Transverse colon (tissue), 4 donors: ENCODE results near the gene IFITM10. TPM values are rescaled to one million over a fixed set of nuclear protein-coding genes. Genes with fewer than 3 reads are reported as not detected.

Experiments used
- DNase-seq: peaks from one replicate; pipeline ENCODE4 v3.0.0-alpha.2; 2019
- H3K27ac ChIP-seq, 4 donors: fragments of 200-600 bp; sonication (generic); 2 replicates each; pipeline ENCODE4 v1.5.1; 2016 to 2018; ENCODE audit warnings: inconsistent platforms in 4 of 4
- H3K27me3 ChIP-seq: fragments of 200-600 bp; sonication (generic); 2 replicates; pipeline ENCODE4 v1.5.1; 2017; ENCODE audit warnings: inconsistent platforms
- H3K36me3 ChIP-seq, 4 donors: fragments of 200-600 bp; sonication (generic); 2 replicates each; pipeline ENCODE4 v1.5.1; 2017 to 2019; ENCODE audit warnings: inconsistent platforms in 4 of 4
- H3K4me1 ChIP-seq, 4 donors: fragments of 200-600 bp; sonication (generic); 2 replicates each; pipeline ENCODE4 v1.5.1; 2017 to 2020; ENCODE audit warnings: inconsistent platforms in 4 of 4
- H3K4me3 ChIP-seq, 4 donors: fragments of 200-600 bp; sonication (generic); 1 replicate in 1 of 4; 2 replicates in 3 of 4; pipeline versions ENCODE4 v1.5.1 to v1.6.1; 2017 to 2019; ENCODE audit warnings: inconsistent platforms in 4 of 4
- H3K9me3 ChIP-seq, 2 donors: fragments of 200-600 bp; sonication (generic); 2 replicates each; pipeline ENCODE4 v1.5.1; 2017 to 2019; ENCODE audit warnings: inconsistent platforms in 2 of 2
- CTCF ChIP-seq, 5 experiments: fragments of 200-600 bp in 3 of 5; fragments of 450-650 bp in 2 of 5; sonication (generic) in 3 of 5; IDR thresholded peaks; 1 replicate in 2 of 5; 2 replicates in 3 of 5; pipeline ENCODE4 v1.5.1; 2016 to 2017; ENCODE audit warnings: antibody characterized with exemption in 5 of 5, inconsistent platforms in 3 of 5, mild to moderate bottlenecking in 2 of 5, moderate library complexity in 1 of 5
- EP300 ChIP-seq: sonication (generic); formaldehyde crosslinking; IDR thresholded peaks from one replicate; pipeline ENCODE4 v1.6.1; 2017; ENCODE audit warnings: antibody characterized with exemption, low read depth
- POLR2A ChIP-seq: fragments of 450-650 bp; IDR thresholded peaks from one replicate; pipeline ENCODE4 v1.6.1; 2016; ENCODE audit warnings: antibody characterized with exemption, mild to moderate bottlenecking, moderate library complexity
- POLR2AphosphoS5 ChIP-seq, 3 donors: sonication (generic); formaldehyde crosslinking; IDR thresholded peaks; one replicate each; pipeline ENCODE4 v1.6.1; 2016; ENCODE audit warnings: antibody characterized with exemption in 3 of 3
- WGBS, 2 donors: methylation state at CpG; one replicate each; pipeline ENCODE4 v1.1.5; 2018; ENCODE audit warnings: low coverage in 1 of 2; 5-methylcytosine and 5-hydroxymethylcytosine counted together
- in situ Hi-C, 4 donors: fragments of 200-750 bp; cut with MboI; loops; one replicate each; pipeline versions ENCODE4 v1.15.0 to v1.15.1; 2017; ENCODE audit warnings: low sequenced_read_pairs in 3 of 4, low pct_ligation_motif_present in 1 of 4, low pct_unique_long_range_greater_than_20kb in 1 of 4
- intact Hi-C: fragments of 100-400 bp; cut with DNase I; formaldehyde crosslinking; loops from one replicate; pipeline ENCODE4 v1.15.1; 2023; ENCODE audit warnings: low total_unique reads
- total RNA-seq, 4 donors: library from RNA; depleted of rRNA; stranded (reverse); fragments of >200 nt; gene quantifications; one replicate each; pipeline ENCODE4 v1.1.0, GENCODE V29; 2016

IFITM10 gene
- total RNA-seq, 4 donors from 2014 or later: 0.68 to 13.5 (median 1.3) TPM

GRCh38 chr11:1755344-1755691 is 4.9 kb upstream of the IFITM10 start:
- in situ Hi-C loops: no loop called here

GRCh38 chr11:1754376-1755150 is 4.2 kb upstream of the IFITM10 start:
- Histone ChIP-seq H3K27ac (no peak overlapping the region), H3K9me3 (no peaks in the 10 kb centered on the region), H3K4me3 (no peak overlapping the region), H3K4me1 (peaks cover 3 to 31% (median 9%) of the 10 kb centered on the region in 4 donors), H3K36me3 (peaks cover 0 to 28% (median 12%) of the 10 kb centered on the region in 4 donors), H3K27me3 (peaks cover 6% of the 10 kb centered on the region)
- in situ Hi-C loops (no loop called here), intact Hi-C loops (no loop called here)
- TF ChIP-seq CTCF (IDR thresholded peaks at IDR 0.05) (no peak), EP300 (no peak), POLR2AphosphoS5 (IDR thresholded peaks at IDR 0.05) (no peak), POLR2A (no peak)
- DNase-seq: no peak
- 89% methylated on average over 8 of the region's 8 CpGs; no CpG with 5 or more reads in 1 of the 2 donors for WGBS, 2 donors

More at GRCh38 chr11:1755344-1755691, 4.9 kb upstream of the IFITM10 start:
- TF ChIP-seq POLR2A: no peak
- TF ChIP-seq EP300: no peak
- no peak for TF ChIP-seq POLR2AphosphoS5 (IDR thresholded peaks at IDR 0.05)
- no peak for TF ChIP-seq CTCF (IDR thresholded peaks at IDR 0.05)
- intact Hi-C loops: no loop called here
- no peaks in the 10 kb centered on the region for H3K27me3 ChIP-seq
- peaks cover 0 to 38% (median 13%) of the 10 kb centered on the region in 4 donors for H3K4me1 ChIP-seq
- H3K9me3 ChIP-seq: no peaks in the 10 kb centered on the region
- no peak overlapping the region for H3K27ac ChIP-seq
- peaks cover 0 to 28% (median 12%) of the 10 kb centered on the region in 4 donors for H3K36me3 ChIP-seq
- 85% methylated on average over 9 of the region's 9 CpGs; no CpG with 5 or more reads in 1 of the 2 donors for WGBS, 2 donors
- no peak for DNase-seq
- H3K4me3 ChIP-seq: no peak overlapping the region

DNA sequence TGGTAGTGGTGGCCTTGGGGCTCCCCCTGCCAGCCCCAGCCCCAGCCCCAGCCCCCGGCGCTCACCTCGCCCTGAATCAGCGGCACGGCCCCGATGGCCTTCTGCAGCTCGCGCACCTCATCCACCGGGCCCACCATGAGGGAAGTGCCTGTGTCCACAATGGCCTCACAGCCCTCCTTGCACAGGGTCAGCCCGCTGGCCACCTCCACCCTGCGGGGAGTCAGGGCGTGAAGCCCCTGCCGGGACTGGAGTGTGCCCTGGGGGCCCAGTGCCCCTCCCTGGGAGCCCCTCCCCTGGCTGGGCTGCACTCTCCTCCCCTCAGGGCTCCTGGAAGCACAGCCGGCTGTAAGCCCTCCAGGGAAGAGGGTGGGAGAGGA is 3.5 kb upstream of the IFITM10 start:
- Histone ChIP-seq H3K4me1 (peaks cover 3 to 30% (median 11%) of the 10 kb centered on the region in 4 donors), H3K27ac (no peak overlapping the region), H3K36me3 (peaks cover 0 to 28% (median 12%) of the 10 kb centered on the region in 4 donors), H3K4me3 (no peak overlapping the region), H3K9me3 (no peaks in the 10 kb centered on the region), H3K27me3 (peaks cover 13% of the 10 kb centered on the region)
- intact Hi-C loops: no loop called here
- TF ChIP-seq EP300 (no peak), POLR2A (no peak), CTCF (IDR thresholded peaks at IDR 0.05) (no peak)
- in situ Hi-C loops: no loop called here
- 85% methylated on average over 13 of the region's 14 CpGs; no CpG with 5 or more reads in 1 of the 2 donors for WGBS, 2 donors
- DNase-seq: no peak

DNA sequence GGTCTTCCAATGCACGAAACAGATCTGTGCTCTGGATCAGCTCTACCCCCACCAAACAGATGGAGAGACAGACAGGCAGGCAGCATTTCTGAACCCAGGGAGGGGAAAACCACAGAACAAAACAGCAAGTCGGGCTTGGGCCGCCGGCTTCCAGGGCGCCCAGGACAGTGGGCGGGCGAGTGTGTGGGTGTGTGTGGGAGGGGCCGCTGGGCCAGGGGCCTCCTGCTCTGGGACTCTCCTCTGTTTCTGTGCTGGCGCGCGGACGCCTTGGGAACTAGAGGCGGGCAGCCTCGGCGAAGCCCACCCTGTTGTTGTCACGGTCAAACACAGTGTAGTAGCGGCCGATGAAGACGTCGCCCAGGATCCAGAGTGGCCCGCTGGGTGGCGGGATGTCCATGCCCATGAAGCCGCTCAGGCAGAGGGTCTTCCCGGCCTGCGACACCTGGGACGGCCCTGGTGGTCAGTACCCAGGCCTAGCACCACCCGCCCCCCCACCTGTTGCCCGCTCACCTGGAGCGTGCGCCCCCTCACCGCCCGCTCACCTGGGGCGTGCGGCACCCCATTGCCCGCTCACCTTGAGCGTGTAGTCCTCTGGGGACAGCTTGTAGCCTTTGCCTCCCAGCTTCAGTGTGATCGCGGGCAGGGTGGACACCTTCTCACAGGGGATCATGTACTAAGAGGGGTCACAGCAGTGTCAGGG is 3.0 kb upstream of the IFITM10 start:
- H3K4me3 ChIP-seq: no peak overlapping the region
- peaks cover 3 to 34% (median 13%) of the 10 kb centered on the region in 4 donors for H3K4me1 ChIP-seq
- intact Hi-C loops (no loop called here), in situ Hi-C loops (no loop called here)
- TF ChIP-seq POLR2AphosphoS5 (IDR thresholded peaks at IDR 0.05): no peak
- TF ChIP-seq CTCF (IDR thresholded peaks at IDR 0.05): no peak
- no peak for TF ChIP-seq POLR2A
- TF ChIP-seq EP300: no peak
- WGBS, 2 donors: 92% methylated on average over 38 of the region's 38 CpGs; no CpG with 5 or more reads in 1 of the 2 donors
- DNase-seq: no peak
- H3K9me3 ChIP-seq: no peaks in the 10 kb centered on the region
- no peak overlapping the region for H3K27ac ChIP-seq
- peaks cover 18% of the 10 kb centered on the region for H3K27me3 ChIP-seq
- H3K36me3 ChIP-seq: peaks cover 0 to 28% (median 12%) of the 10 kb centered on the region in 4 donors
